Thyroid gland (tissue), 4 donors: ENCODE data around the gene CFL2. TPM values are rescaled to one million over a fixed set of nuclear protein-coding genes. Genes with fewer than 3 reads are reported as not detected.

Experiments used
- DNase-seq, 2 donors: peaks; one replicate each; pipeline ENCODE4 v3.0.0-alpha.2; 2019
- H3K27ac ChIP-seq, 3 donors: fragments of 200-600 bp; sonication (generic); 1 replicate in 2 of 3; 2 replicates in 1 of 3; pipeline ENCODE4 v1.5.1; 2016 to 2019; ENCODE audit warnings: mild to moderate bottlenecking in 1 of 3, moderate library complexity in 1 of 3
- H3K27me3 ChIP-seq: fragments of 200-600 bp; sonication (generic); one replicate; pipeline ENCODE4 v1.5.1; 2019
- H3K36me3 ChIP-seq, 2 donors: fragments of 200-600 bp; sonication (generic); one replicate each; pipeline ENCODE4 v1.5.1; 2016 to 2019
- H3K4me1 ChIP-seq, 2 donors: fragments of 200-600 bp; sonication (generic); one replicate each; pipeline ENCODE4 v1.5.1; 2017 to 2019
- H3K4me3 ChIP-seq, 3 donors: fragments of 200-600 bp; sonication (generic); replicated peaks in 1 of 3; 1 replicate in 2 of 3; 2 replicates in 1 of 3; pipeline ENCODE4 v1.5.1; 2016; ENCODE audit warnings: mild to moderate bottlenecking in 1 of 3
- H3K9me3 ChIP-seq: fragments of 200-600 bp; sonication (generic); one replicate; pipeline ENCODE4 v1.5.1; 2017
- POLR2A ChIP-seq, 2 donors: fragments of 450-650 bp; IDR thresholded peaks; one replicate each; pipeline ENCODE4 v1.6.1; 2017; ENCODE audit warnings: antibody characterized with exemption in 2 of 2, mild to moderate bottlenecking in 2 of 2, moderate library complexity in 1 of 2
- WGBS, 2 donors: methylation state at CpG; one replicate each; pipeline ENCODE4 v1.1.5; 2017; 5-methylcytosine and 5-hydroxymethylcytosine counted together
- intact Hi-C: fragments of 100-400 bp; cut with DNase I; formaldehyde crosslinking; loops from one replicate; pipeline ENCODE4 v1.15.1; 2023
- total RNA-seq, 4 donors: library from RNA; depleted of rRNA; stranded (reverse); fragments of >200 nt; gene quantifications; one replicate each; pipeline ENCODE4 v1.2.3, GENCODE V29; 2016
- TF ChIP-seq, protein P1 (sequence below), 6 experiments: fragments of 200-600 bp in 3 of 6; fragments of 450-650 bp in 3 of 6; sonication (generic) in 3 of 6; IDR thresholded peaks; one replicate each; pipeline ENCODE4 v1.5.1; 2016 to 2019; ENCODE audit warnings: antibody characterized with exemption in 6 of 6, mild to moderate bottlenecking in 2 of 6, inconsistent platforms in 1 of 6, moderate library complexity in 1 of 6

CFL2 gene
- total RNA-seq, 4 donors from 2014 or later: 33.0 to 75.7 (median 41.4) TPM

DNA sequence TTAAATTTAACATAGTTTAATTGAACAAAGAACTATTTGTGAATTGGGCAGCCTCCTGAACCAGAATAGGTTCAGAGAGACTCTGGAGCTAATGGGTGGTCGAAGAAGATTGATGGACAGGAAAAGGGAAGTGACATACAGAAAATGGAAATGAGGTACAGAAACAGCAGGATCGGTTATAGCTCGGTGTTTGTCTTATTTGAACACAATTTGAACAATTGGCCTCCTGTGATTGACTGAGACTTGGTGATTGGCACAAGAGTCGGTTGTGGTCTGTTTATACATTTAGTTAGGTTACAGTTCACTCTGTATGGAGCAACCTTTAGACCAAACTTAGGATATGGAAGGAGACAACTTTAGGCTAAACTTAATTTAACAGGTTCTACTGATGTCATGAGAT, 18.4 kb upstream of the CFL2 start:
- Histone ChIP-seq H3K9me3 (no peaks in the 10 kb centered on the region), H3K4me1 (no peaks in the 10 kb centered on the region), H3K27ac (no peak overlapping the region), H3K36me3 (no peaks in the 10 kb centered on the region), H3K4me3 (no peak overlapping the region), H3K27me3 (no peaks in the 10 kb centered on the region)
- intact Hi-C loops: no loop called here
- WGBS, 2 donors: 68 to 79% methylated on average over 4 of the region's 4 CpGs
- DNase-seq: no peak
- TF ChIP-seq, protein P1, sequence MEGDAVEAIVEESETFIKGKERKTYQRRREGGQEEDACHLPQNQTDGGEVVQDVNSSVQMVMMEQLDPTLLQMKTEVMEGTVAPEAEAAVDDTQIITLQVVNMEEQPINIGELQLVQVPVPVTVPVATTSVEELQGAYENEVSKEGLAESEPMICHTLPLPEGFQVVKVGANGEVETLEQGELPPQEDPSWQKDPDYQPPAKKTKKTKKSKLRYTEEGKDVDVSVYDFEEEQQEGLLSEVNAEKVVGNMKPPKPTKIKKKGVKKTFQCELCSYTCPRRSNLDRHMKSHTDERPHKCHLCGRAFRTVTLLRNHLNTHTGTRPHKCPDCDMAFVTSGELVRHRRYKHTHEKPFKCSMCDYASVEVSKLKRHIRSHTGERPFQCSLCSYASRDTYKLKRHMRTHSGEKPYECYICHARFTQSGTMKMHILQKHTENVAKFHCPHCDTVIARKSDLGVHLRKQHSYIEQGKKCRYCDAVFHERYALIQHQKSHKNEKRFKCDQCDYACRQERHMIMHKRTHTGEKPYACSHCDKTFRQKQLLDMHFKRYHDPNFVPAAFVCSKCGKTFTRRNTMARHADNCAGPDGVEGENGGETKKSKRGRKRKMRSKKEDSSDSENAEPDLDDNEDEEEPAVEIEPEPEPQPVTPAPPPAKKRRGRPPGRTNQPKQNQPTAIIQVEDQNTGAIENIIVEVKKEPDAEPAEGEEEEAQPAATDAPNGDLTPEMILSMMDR (IDR thresholded peaks at IDR 0.05): no peak
- no peak for TF ChIP-seq POLR2A (IDR thresholded peaks at IDR 0.05)

DNA sequence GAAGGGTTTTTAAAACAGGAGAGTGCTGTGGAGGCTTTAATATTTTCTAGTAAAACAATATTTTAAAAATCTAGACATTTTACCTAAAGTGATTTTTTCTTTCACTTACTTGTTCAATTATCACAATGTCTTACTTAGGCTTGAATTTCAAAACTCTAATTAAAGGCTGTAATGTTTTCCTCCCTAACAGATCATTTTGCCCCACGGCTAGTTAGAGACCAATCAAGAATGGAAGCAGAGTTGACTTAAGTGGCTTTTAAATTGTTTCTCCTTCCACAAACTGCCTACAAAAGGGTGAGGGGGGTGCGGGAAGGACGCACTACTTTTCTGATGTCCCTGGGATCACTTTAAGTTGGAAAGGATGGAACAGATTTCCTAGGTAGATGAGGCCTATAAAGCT, 9.5 kb upstream of the CFL2 start:
- H3K9me3 ChIP-seq: no peaks in the 10 kb centered on the region
- 86 to 93% methylated on average over 3 of the region's 3 CpGs for WGBS, 2 donors
- DNase-seq: no peak
- no peaks in the 10 kb centered on the region for H3K36me3 ChIP-seq
- H3K27ac ChIP-seq: no peak overlapping the region
- no peak overlapping the region for H3K4me3 ChIP-seq
- no peaks in the 10 kb centered on the region for H3K4me1 ChIP-seq
- TF ChIP-seq, protein P1 (IDR thresholded peaks at IDR 0.05): no peak
- no peak for TF ChIP-seq POLR2A (IDR thresholded peaks at IDR 0.05)
- intact Hi-C loops: loop anchor here (2.0 kb wide), 1 partner anchor 51 kb away; no protein-coding TSS in a partner anchor
- no peaks in the 10 kb centered on the region for H3K27me3 ChIP-seq

DNA sequence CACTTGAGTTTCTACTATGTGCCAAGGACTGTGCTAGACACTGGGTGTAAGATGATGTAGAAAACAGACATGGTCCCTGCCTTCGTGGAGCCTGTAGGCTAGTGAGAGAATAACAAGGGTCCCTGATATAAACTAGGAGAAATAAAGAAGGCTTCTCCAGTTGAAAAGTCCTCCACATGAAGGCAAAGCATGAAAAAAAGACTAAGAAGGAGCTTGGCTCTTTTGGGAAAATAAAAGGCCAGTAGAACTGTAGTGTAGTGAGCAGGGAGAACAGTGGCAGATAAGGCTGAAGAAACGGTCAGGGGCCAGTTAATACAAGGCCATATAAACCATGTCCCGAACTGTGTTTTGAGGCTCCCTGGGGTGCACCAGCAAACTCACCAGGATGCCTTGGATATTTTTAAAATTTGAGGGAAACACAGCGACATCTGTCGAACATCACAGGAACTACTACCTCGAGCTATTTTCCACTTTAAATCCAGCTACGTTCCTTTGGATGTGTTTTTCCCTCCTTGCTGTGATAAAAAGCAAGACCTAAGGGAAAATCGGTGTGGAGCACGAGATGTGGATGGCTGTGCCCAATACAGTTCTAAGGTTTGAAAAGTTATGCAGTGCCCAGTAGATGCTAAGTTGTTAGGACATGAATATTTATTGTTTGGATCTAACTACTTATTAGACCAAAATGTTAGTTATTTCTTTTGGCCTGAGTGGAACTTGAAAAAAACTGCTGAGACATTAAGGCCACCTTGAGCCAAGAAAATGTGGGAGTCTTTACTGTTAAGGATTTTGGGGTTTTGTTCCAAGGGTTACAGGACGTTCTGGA, 8.5 kb upstream of the CFL2 start:
- no peaks in the 10 kb centered on the region for H3K36me3 ChIP-seq
- WGBS, 2 donors: 9 to 14% methylated on average over 10 of the region's 10 CpGs
- no peak for TF ChIP-seq POLR2A (IDR thresholded peaks at IDR 0.05)
- TF ChIP-seq, protein P1 (IDR thresholded peaks at IDR 0.05): peak; percentile 68 to 81 (median 74)
- no peak overlapping the region for H3K4me3 ChIP-seq
- H3K4me1 ChIP-seq: no peaks in the 10 kb centered on the region
- H3K27ac ChIP-seq: no peak overlapping the region
- intact Hi-C loops: loop anchor here (2.0 kb wide), 1 partner anchor 50 kb away; no protein-coding TSS in a partner anchor
- peak; percentile 26 to 34 for DNase-seq
- no peaks in the 10 kb centered on the region for H3K27me3 ChIP-seq
- no peaks in the 10 kb centered on the region for H3K9me3 ChIP-seq

DNA sequence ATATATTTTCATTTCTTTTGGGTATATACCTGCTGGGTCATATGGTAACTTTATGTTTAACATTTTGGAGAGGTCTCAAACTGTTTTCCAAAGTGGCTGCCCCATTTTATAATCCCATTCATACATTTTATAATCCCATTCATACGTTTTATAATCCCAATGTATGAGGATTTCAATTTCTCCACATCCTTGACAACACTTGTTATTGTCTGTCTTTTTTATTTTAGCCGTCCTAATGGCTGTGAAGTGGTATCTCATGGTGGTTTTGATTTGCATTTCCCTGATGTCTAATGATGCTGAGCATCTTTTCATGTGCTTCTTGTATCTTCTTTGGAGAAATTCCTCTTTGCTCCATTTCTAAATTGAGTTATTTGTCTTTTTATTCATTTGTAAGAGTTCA, 6.7 kb upstream of the CFL2 start:
- 86 to 87% methylated on average over 2 of the region's 2 CpGs for WGBS, 2 donors
- Histone ChIP-seq H3K36me3 (no peaks in the 10 kb centered on the region), H3K4me3 (no peak overlapping the region), H3K4me1 (no peaks in the 10 kb centered on the region), H3K27me3 (no peaks in the 10 kb centered on the region), H3K27ac (no peak overlapping the region), H3K9me3 (no peaks in the 10 kb centered on the region)
- DNase-seq: no peak
- TF ChIP-seq, protein P1 (IDR thresholded peaks at IDR 0.05): no peak
- TF ChIP-seq POLR2A (IDR thresholded peaks at IDR 0.05): no peak
- intact Hi-C loops: no loop called here

DNA sequence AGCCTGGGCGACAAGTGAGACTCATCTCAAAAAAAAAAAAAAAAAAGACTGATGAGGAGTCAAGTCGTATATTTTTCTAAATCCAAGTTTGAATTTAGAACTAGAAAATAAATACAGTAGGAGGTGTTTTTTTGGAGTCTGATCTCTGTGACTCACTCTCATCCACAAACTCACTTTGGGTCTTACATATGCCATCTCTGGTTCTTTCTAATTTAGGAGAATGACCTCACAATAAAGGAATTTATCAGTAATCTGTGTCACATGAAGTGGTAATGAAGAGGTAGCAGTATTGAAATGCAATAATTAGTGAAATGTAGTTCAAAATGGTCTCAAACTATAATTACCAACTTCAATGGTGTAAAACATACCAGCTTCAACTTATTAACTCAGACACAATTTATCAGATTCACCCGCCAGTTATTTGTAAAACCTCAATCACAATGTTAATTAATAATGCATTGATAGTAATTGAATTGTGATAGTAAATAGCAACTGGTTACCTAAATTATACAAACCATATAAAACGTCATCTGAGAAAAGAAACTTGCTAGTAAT, 4.4 kb upstream of the CFL2 start:
- no peaks in the 10 kb centered on the region for H3K27me3 ChIP-seq
- H3K4me3 ChIP-seq: no peak overlapping the region
- DNase-seq: no peak
- no peak for TF ChIP-seq POLR2A (IDR thresholded peaks at IDR 0.05)
- TF ChIP-seq, protein P1 (IDR thresholded peaks at IDR 0.05): no peak
- no peaks in the 10 kb centered on the region for H3K36me3 ChIP-seq
- WGBS, 2 donors: 76 to 78% methylated on average over 4 of the region's 4 CpGs
- H3K9me3 ChIP-seq: no peaks in the 10 kb centered on the region
- H3K4me1 ChIP-seq: no peaks in the 10 kb centered on the region
- intact Hi-C loops: no loop called here
- no peak overlapping the region for H3K27ac ChIP-seq
